GM20431 (cell line): ENCODE results near the gene P2RX1.
"Not testable (repeated sequence)": the region's sequence is repeated elsewhere in the genome, so short reads cannot be mapped to it uniquely, and the experiment has no call there.

Experiments used
- in situ Hi-C: fragments of 300-500 bp; cut with MseI, MboI; formaldehyde crosslinking; loops from one replicate; pipeline ENCODE4 v1.15.0; 2020; ENCODE audit warnings: low sequenced_read_pairs; ENCODE audit not compliant: unreplicated experiment

P2RX1 gene

DNA sequence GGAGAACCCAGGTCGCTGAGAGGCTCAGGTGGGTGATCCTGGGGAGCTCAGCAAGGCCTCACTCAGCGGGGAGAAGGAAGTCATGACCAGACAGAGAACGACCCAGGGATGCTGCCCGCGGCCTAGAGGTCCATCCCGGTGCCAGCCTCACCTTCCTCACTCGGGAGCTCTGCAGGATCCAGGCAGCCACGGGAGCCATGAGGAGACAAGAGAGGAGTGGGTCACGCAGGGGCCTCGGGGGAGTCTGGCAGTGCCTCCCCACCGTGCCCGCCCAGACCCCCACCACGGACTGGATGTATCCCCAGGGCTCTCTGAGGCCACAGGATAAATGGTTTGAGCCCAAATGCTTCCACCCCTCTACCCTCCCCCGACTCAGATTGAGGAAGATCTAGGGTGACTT is 37.3 kb upstream of the P2RX1 start:
- in situ Hi-C loops = no loop called here

DNA sequence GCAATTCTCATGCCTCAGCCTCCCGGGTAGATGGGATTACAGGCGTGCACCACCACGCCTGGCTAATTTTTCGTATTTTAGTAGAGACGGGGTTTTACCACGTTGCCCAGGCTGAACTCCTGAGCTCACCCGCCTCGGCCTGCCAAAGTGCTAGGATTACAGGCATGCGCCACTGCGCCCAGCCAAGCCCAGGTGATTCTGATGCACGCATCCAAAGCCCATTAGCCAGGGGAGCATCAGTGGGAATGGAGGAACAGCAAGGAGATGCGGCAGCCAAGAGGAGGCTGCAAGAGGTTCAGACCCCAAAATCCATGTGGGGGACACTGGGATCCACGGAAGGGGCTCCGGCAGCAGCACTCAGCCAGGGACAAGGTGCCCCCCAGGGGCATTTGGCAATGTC is 35.9 kb upstream of the P2RX1 start:
- in situ Hi-C loops = no loop called here

DNA sequence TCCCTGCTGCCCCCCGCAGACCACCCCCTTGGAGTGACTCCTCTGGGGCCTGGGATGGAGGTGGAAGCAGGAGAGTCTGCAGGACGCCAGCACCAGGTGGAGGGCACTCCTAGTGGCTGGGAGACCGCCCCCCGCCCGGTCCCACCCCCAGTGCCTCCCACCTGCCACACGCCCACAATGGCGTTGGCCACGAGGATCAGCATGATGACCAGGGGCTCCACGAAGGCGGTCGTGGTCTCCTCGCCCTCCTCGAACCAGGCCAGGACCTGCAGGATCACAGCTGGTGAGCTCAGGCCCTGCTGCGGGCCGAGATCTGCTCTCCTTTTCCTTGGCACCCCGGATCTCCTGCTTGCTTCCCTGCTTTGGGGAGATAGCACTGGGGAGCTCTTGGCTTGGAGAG is 35.2 kb upstream of the P2RX1 start:
- in situ Hi-C loops = no loop called here

DNA sequence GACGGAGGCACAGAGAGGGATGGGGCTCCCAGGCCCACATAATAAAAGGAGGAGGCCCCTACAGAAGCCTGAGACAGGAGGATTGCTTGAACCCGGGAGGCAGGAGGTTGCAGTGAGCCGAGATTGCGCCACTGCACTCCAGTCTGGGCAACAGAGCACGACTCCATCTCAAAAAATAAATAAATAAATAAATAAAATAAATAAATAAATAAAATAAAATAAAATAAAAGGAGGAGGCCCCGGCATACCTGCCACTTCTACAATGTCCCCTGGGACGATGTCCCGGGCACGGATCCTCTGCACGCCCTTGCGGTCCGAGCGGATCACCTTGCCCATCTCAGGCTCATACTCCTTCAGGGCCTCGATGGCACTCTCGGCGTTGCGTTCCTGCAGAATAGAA is 34.7 kb upstream of the P2RX1 start:
- in situ Hi-C loops = no loop called here

DNA sequence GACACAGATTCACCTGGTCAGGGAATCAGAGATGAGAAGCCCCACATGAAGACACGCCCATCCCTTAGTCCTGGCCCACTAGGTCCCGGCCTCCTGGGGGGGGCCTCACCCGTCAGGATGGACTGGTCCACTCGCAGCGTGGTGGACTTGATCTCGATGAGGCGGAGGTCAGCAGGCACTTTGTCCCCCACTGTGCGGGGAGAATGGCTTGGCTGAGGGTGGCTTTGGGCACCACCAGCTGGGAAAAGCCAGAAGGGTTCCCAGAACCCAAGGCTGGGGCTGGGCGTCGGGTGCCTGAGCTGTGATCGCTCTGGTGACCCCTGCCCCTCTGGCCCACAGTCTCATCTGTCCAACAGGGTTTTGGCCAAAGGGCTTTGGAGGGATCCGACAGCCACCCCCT is 34.3 kb upstream of the P2RX1 start:
- in situ Hi-C loops = no loop called here

DNA sequence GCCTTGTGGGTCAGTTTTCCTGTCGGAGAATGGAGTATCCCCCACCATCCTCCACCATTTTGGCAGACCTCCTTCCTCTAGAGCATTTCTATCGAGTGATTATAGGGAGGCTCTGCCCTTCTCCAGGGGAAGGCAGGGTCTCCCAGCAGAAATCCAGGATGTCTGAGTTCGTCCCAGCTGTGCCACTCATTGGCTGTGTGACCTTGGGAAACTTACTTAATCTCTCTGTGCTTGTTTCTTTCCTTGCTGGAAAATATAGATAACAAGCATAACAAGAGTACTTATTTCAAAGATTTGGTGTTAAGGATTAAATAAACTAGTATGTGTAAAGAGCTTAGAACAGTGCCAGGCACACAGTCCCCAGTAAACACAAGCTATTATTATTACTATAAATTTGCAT is 33.2 kb upstream of the P2RX1 start:
- in situ Hi-C loops = no loop called here

DNA sequence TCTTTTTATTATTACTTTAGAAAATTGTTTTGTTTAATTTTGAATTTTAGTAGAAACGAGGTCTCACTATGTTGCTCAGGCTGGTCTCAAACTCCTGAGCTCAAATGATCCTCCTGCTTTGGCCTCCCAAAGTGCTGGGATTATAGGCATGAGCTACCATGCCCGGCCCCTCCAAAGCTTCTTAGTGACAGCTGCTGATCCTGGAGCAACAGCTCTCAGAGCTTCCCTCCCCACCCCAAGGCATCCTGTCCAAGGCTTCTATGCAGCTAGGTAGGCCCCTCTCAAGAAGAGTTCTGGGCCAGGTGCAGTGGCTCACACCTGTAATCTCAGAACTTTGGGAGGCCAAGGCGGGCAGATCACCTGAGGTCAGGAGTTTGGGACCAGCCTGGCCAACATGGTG is 32.3 kb upstream of the P2RX1 start:
- in situ Hi-C loops = not testable (repeated sequence)

DNA sequence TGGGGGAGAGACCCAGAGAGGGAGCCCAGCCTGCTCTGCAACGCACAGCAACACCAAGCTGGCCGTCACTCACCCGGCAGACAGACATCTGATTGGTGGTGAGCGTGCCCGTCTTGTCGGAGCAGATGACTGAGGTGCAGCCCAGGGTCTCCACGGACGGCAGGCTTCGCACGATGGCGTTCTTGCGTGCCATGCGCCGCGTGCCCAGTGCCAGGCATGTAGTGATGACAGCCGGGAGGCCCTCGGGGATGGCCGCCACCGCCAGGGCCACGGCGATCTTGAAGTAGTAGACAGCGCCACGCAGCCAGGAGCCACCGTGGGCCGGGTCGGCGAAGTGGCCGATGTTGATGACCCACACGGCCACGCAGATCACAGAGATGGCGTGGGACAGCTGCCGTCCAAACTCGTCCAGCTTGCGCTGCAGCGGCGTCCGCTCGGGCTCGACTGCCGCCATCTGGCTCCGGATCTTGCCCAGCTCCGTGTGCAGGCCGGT is 31.1 kb upstream of the P2RX1 start:
- in situ Hi-C loops = no loop called here

DNA sequence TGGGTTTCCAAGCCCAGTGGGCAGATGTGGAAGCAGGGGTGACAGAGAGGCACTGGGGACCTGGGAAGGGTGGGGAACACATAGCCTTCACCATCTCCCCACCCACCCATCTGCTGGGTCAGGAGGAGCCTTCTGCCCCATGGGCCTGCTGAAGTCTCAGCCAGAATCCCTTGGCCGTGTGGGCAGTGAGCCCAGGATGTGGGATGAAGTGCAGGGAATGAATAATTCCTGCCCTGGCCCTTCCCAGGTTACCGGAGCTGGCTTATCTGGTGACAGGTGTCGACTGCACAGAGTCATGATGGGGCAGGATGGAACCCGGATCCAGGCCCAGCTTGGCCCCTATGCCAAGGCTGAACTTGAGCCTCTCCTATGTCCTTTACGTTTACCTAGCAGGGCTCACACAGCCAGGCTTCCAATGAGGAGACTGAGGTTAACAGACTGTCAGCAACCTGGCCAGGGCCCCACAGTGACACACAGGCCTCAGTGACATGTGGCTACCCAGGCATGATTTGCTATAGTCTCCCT is 30.5 kb upstream of the P2RX1 start:
- in situ Hi-C loops = no loop called here

DNA sequence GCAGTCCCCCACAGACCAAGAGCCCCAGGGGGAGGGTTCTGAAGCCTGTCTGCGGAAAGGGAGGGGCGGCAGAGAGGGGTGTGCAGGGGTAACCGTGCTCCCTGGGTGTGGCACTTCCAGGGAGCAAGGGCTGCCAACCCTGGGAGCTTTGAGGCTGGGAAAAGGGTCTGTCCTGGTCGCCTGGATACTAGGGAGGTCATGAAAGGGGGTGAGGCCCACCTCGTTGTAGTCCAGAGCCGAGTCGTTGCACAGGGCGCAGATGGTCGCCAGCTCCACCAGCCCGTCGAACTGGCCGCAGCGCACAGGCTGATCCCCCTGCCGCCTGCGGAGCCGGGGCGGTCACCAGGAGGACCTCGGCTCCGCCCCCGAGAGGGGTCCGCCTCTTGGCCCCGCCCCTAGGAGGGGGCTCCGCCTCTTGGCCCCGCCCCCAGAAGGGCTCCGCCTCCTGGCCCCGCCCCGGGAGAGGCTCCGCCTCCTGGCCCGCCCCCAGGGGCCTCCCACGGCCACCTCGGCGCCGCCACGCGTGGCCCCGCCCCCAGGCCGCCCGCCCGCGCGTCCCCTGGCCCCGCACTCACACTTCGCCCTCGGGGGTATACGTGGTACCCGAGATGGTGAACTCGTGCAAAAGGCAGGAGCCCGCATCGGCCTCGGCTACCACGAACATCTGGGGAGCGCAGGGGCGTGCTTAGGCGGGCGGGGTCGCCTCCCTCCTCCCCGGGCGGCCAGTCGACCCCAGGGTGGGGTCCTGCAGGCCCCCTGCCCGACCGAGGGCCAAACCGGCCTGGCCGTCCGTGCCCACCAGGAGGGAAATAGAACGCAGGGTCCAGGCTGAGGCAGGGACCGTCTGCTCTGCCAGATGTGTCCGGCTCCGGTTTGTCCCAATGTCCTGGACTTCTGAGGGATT is 28.5 kb upstream of the P2RX1 start:
- in situ Hi-C loops = no loop called here

DNA sequence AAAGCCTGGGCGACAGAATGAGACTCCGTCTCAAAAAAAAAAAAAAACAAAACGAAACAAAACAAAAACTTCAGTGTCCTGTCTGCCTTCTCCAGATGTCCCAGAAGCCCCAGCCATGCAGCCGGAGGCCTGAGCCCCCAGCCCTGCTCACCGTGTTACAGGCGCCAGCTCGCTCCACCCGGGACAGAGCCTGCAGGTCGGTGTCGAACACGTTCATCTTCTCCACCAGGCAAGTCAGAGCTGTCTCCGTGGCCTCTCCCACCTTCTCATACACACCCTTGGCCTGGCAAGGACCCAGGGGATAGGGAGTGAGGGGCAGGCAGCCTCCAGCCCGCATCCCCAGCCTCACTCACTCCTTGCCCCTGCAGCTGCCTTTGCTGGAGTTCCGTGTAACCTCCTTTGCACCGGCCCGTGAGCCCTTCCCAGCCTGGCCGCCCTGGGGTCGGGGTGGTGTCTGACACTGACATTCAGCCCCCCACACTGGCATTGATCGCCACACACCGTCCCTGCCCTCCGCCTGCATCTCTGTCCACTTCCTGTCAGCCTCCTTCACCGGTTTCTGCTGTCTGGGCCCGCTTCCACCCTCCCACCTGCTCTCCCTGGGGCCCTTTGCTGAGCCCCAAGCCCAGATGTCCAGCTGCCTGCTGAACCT is 27.1 kb upstream of the P2RX1 start:
- in situ Hi-C loops = no loop called here

DNA sequence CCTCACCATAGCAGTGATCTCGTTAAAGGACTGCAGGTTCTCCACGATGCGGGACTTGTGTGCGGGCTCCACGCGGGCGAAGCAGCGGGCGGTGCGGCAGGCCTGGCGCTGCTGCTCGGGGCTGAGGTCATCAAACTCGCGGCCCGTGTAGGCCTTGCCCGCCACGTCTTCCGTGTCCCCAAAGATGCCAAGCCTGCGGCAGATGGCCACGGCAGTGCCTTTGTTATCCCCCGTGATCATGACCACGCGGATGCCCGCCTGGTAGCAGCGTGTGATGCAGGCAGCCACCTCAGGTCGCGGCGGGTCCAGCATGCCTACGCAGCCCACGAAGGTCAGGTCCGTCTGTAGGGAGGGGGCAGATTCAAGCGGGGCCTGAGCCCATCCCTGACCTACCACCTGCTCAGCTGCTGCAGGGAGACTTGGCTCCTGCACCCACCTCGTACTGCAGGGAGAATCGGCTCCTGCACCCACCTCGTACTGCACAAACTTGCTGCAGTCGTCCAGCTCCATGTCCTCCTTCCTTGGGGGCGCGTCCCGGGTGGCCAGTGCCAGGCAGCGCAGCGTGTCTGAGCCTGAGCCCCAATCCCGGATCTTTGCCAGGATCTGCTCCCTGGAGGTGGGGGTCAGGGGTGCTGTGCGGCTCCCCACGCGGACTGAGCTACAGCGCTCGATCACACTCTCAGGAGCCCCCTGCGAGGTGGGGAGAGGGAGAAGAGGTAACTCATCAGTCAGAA is 24.9 kb upstream of the P2RX1 start:
- in situ Hi-C loops = no loop called here

DNA sequence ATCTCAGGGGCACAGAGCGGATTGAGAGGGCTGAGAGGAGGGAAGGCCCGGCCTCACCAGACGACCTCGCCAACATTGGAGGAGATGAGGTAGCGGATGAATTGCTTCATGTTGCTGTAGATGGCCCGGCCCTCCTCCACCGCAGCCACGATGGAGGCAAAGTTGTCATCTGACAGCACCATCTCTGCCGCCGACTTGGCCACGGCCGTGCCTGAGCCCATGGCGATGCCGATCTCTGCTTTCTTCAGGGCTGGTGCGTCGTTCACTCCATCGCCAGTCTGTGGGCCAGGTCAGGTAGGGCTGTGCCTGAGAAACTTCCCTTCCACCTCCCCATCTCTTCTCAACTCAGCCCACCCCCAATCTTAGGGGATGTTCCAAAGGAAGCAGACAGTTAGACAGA is 21.1 kb upstream of the P2RX1 start:
- in situ Hi-C loops = no loop called here

DNA sequence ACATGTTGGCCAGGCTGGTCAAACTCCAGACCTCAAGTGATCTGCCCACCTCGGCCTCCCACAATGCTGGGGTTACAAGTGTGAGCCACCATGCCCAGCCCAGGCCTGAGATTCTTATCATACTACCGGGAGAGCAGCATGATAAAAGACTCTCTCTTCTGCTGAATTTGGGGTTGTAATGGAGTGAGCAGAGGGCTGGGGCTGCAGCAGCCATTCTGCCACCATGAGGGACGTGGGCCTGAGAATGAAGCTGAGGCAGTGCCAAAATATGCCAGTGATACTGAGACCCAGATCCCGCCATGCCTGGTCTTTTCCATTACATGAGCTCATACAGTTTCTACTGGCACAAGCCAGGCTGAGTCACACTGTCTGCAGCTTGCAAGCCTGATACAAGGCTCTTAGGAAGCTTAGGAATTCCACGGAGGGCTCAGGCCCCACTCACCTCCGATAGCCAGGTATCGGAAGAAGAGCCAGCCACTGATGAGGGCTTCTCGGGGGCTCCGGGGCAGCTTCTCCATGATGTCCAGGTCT is 19.6 kb upstream of the P2RX1 start:
- in situ Hi-C loops = no loop called here

DNA sequence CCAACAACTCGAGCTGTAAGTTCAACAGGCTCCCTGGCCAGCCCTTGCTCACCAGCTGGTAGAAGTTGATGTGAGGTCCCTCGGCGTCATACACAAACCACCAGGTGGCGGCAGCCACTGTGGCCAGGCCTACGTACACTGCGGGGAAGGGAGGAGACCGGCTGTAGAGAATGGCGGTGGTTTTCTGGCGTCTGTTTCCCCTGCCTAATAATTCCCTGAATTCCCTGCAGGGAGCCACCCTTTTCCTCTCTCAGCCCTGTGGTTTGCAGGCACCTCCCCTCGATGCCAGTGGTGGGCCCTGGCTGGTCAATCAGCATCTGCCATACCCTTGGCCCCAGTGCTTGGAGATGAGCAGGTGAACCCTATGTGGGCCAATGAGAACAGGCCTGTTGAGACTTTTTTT is 18.9 kb upstream of the P2RX1 start:
- in situ Hi-C loops = no loop called here

DNA sequence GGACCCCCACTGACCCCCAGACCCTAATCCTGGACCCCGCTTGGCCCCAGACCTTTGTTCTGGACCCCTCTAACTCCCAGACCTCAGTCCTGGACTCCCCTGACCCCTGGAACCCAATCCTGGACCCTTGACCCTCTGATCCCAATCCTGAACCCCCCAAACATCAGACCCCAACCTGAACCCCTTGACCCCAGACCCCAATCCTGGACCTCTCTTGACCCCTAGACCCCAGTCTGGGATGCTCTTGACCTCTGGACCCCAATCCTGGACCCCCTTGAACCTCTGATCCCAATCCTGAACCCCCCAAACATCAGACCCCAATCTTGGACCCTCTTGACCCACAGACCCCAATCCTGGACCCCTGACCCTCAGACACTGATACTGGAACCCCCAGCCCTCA is 13.5 kb upstream of the P2RX1 start:
- in situ Hi-C loops = loop anchor here (10.0 kb wide), 1 partner anchor 75 kb away; no protein-coding TSS in a partner anchor

DNA sequence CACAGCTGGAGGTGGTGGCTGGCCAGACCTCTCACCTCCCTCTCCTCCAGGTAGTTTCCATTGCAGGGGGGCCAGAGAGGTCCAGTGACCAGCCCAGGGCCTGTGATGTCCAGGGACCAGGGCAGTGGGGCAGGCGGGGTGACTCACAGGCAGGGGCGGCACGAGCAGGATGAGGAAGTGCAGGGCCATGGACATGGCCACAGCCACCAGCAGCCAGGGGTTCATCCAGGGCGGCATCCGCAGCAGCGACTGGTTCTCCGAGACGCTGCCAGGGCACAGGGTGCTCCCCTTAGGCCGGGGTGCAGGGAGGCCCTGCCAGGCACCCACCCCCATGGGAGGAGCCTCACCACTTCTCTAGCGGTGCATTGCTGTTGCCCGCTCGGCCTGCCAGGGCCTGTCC is 12.9 kb upstream of the P2RX1 start:
- in situ Hi-C loops = loop anchor here (10.0 kb wide), 1 partner anchor 76 kb away; no protein-coding TSS in a partner anchor

DNA sequence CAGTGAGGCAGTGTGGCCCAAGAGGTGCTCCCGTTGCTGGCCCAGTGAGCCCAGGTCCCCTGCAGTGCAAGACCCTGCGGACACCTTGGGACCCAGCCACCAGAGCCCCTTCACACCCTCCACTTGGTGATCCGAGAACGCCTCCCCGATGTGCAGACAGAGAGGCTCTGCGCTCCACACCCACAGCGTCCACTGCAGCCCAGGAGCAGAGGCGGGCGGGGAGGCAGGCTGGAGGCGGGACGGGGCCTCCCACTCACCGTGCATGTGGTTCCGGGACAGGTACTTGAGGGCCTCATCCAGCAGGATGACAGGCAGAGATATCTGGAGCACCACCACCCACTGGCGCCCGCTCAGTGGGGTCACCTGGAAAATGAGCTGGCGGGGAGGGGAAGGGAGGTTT is 12.1 kb upstream of the P2RX1 start:
- in situ Hi-C loops = loop anchor here (10.0 kb wide), 1 partner anchor 76 kb away; no protein-coding TSS in a partner anchor

DNA sequence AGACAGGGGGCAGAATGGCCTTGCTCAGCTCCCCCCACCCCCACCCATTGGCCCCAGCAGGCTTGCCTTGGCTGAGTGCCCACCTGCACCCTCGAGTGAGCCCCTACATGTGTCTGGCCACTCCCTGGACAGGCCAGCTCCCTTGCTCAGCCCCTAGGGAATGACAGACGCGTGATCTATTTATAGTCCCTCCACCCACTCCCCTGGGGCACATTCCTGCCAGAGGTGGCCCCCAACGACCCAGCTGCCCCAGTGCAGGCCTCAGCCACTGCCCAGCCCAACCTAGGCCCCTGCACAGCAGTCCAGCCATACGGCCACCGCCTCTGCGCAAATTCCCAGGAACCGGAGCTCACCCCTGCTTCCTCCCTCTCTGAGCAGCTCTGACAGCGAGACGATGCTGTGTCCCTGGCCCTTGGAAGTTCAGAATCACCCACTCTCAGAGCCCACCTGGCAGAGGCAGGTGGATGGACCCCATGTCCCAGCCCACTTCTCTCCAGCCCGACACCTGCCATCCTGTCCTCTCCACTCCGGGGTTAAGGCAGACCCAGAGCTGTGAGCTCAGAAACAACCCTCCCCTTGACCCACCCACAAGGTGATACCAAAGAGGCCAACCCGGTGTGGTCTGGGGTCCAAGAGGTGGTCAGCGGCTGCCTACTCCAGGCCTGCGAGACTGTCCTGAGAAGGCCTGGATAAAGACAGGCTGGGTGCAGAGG is 11.5 kb upstream of the P2RX1 start:
- in situ Hi-C loops = loop anchor here (10.0 kb wide), 1 partner anchor 77 kb away; no protein-coding TSS in a partner anchor
